Measurements from ENCODE around the gene BEAN1. TPM values are rescaled to one million over a fixed set of nuclear protein-coding genes. Genes with fewer than 3 reads are reported as not detected.

The BEAN1 gene
- total and polyA plus RNA-seq, 9 of the 15 experiments (the other 6 are each of a cell fraction or from before 2014, with no cell fraction given), result not detected

GRCh38 chr16:66382966-66383299 lies 44.2 kb upstream of the BEAN1 start:
- Histone ChIP-seq H3K79me2 (ENCODE audit: control insufficient read depth, insufficient read depth, low read length) (no peaks in the 10 kb centered on the region), H3K4me2 (ENCODE audit: insufficient read depth, low read length) (no peak overlapping the region), H3K27ac (ENCODE audit: extremely low read depth, low read depth, low read length) (no peak overlapping the region), H3K9me1 (ENCODE audit: control insufficient read depth, insufficient read depth, low read length) (no peaks in the 10 kb centered on the region), H3K9ac (ENCODE audit: insufficient read depth in 1 of 2, low read depth in 2 of 2, low read length in 2 of 2) (no peak overlapping the region), H3K9me3 (replicated peaks; ENCODE audit: control insufficient read depth, insufficient read depth, low read depth, low read length) (no peaks in the 10 kb centered on the region), H2AFZ (ENCODE audit: low read depth, low read length) (no peak overlapping the region), H3K36me3 (ENCODE audit: control insufficient read depth, insufficient read depth, low read length) (no peaks in the 10 kb centered on the region), H3K4me1 (replicated peaks in 1 of 2; ENCODE audit: control insufficient read depth in 2 of 2, insufficient read depth in 2 of 2, low read length in 2 of 2) (no peaks in the 10 kb centered on the region; a peak in 1 of 5 replicates), H3K27me3 (ENCODE audit: control insufficient read depth in 2 of 2, insufficient read depth in 2 of 2, low read length in 2 of 2) (peaks cover 3 to 14% of the 10 kb centered on the region in 2 experiments; a peak in 3 of 5 replicates), H4K20me1 (replicated peaks; ENCODE audit: control insufficient read depth, insufficient read depth, low read length) (peaks cover 4% of the 10 kb centered on the region; the same call in 1 of the 2 replicates), H3K4me3 (no peak overlapping the region)
- TF ChIP-seq, protein P1, sequence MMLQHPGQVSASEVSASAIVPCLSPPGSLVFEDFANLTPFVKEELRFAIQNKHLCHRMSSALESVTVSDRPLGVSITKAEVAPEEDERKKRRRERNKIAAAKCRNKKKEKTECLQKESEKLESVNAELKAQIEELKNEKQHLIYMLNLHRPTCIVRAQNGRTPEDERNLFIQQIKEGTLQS (IDR thresholded peaks at IDR 0.05), result peak; percentile 56
- TF ChIP-seq, protein P1 (CRISPR knock-in tag; conservative IDR thresholded peaks at IDR 0.05), result no peak
- TF ChIP-seq FOSL1 (tag; conservative IDR thresholded peaks at IDR 0.05), result peak; percentile 50
- TF ChIP-seq JUND (IDR thresholded peaks at IDR 0.05; ENCODE audit: borderline replicate concordance, low read depth, low read length), result peak; percentile 26; the same call in 1 of the 2 replicates
- TF ChIP-seq JUND (tag; IDR thresholded peaks at IDR 0.05; ENCODE audit: borderline replicate concordance, low read depth, low read length), result no peak
- no peak for TF ChIP-seq TGIF2 (CRISPR knock-in tag; IDR thresholded peaks at IDR 0.05)
- TF ChIP-seq, protein P2, sequence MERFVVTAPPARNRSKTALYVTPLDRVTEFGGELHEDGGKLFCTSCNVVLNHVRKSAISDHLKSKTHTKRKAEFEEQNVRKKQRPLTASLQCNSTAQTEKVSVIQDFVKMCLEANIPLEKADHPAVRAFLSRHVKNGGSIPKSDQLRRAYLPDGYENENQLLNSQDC (CRISPR knock-in tag; IDR thresholded peaks at IDR 0.05), result no peak
- CTCF ChIA-PET (ENCODE audit: low intra/inter-chr PET ratio), result no interaction called here
- POLR2A ChIA-PET, result no interaction called here
- no peak for FAIRE-seq
- intact Hi-C loops (cut with micrococcal nuclease), result no loop called here
- WGBS (ENCODE audit: insufficient coverage, low coverage, missing lambda C conversion rate), result 0% methylated on average over 3 of the region's 3 CpGs
- in situ Hi-C loops (cut with MboI), result no loop called here
- 0 out of 3 replicates have a peak, but pooled peaks have one; percentile 40 for ATAC-seq
- no TSS peak for BruUV-seq (replicated peaks)
- no peak for DNase-seq (ENCODE audit: extremely low read depth in 1 of 4, low spot score in 3 of 4)

All from K562 (cell line).